HG03575 (cell line): ENCODE measurements around the gene PCDHA5.
"Not testable (repeated sequence)": the region's sequence is repeated elsewhere in the genome, so short reads cannot be mapped to it uniquely, and the experiment has no call there.

Experiments used
- ATAC-seq: cut with Tn5 transposase; IDR thresholded peaks from one replicate; pipeline ENCODE4 v1.9.1; 2021; ENCODE audit not compliant: unreplicated experiment, insufficient number of reproducible peaks, low FRiP score; ENCODE audit errors: extremely low read depth

Gene PCDHA5

DNA sequence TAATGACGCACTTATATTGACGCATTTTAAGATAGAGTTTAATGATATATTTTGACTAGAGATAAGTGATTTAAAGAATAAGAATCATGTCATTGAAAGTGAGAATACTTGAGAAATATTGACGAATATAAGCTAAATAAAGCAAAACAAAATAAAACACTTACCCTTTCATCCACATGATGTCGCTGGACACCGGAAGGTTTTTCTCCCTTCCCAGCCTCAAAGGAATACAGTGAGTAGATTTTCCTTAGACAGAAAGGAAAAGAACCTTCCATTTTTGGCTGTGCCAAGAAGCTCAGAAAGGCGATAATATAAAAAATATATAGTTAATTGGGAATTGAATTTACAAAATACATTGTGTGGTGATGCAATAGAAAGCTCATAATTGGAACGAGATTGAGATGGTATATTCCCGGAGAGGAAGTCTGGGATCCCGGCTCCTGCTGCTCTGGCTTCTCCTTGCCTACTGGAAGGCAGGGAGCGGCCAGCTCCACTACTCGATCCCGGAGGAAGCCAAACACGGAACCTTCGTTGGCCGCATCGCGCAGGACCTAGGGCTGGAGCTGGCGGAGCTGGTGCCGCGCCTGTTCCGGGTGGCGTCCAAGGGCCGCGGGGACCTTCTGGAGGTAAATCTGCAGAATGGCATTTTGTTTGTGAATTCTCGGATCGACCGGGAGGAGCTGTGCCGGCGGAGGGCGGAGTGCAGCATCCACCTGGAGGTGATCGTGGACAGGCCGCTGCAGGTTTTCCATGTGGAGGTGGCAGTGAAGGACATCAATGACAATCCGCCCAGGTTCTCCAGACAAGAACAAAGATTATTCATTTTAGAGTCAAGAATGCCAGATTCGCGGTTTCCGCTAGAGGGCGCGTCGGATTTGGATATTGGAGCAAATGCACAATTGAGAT, at the start of gene PCDHA5:
TSS of gene PCDHA5 (plus strand) at position 239 of the 906 bp plus-strand sequence.
- ATAC-seq = no peak

DNA sequence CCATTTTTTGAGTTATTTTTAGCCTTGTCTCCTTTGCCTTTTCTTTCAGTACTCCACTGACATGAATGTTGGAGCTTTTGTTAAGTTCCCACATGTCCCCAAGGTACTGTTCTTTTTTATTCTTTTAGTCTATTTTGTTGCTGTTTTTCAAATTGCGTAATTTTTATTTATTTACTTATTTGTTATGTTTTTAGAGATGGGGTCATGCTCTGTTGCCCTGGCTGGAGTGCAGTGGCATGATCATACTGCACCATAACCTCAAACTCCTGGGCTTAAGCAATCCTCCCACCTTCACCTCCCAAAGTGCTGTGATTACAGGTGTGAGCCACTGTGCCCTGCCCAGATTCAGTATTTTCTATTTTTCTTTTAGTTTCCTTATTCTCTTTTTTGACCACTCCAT, 40.9 kb upstream of the PCDHA5 start:
- ATAC-seq = no peak

DNA sequence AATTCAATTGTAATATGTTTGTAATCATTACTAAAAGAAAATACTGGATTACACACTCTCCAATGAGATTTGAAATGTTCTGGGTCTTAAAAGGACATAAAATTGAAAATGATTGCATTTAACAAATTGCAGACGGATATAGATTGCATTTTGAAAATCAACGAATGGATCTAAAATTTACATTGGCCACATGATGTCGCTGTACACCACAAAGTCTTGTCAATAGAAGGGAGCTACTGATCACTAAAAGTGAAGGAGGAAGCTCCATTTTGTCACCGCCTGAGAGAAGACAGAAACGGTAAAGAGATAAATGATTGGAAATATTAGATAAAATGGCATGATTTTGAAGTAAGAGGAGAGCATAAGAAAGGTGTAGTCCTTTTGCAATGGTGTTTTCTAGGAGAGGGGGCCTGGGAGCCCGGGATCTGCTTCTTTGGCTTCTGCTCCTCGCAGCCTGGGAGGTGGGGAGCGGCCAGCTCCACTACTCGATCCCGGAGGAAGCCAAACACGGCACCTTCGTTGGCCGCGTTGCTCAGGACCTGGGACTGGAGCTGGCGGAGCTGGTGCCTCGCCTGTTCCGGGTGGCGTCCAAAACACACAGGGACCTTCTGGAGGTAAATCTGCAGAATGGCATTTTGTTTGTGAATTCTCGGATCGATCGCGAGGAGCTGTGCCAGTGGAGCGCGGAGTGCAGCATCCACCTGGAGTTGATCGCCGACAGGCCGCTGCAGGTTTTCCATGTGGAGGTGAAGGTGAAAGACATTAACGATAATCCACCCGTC, 35.3 kb upstream of the PCDHA5 start, which contains the start of gene PCDHA1:
TSS of gene PCDHA1 (plus strand) at position 236 of the 782 bp plus-strand sequence.
- no peak for ATAC-seq

DNA sequence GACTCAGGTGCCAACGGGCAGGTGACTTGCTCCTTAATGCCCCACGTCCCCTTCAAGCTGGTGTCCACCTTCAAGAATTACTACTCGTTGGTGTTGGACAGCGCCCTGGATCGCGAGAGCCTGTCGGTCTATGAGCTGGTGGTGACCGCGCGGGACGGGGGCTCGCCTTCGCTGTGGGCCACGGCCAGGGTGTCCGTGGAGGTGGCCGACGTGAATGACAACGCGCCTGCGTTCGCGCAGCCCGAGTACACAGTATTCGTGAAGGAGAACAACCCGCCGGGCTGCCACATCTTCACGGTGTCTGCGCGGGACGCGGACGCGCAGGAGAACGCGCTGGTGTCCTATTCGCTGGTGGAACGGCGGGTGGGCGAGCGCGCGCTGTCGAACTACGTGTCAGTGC, 34.0 kb upstream of the PCDHA5 start:
- ATAC-seq = not testable (repeated sequence)

DNA sequence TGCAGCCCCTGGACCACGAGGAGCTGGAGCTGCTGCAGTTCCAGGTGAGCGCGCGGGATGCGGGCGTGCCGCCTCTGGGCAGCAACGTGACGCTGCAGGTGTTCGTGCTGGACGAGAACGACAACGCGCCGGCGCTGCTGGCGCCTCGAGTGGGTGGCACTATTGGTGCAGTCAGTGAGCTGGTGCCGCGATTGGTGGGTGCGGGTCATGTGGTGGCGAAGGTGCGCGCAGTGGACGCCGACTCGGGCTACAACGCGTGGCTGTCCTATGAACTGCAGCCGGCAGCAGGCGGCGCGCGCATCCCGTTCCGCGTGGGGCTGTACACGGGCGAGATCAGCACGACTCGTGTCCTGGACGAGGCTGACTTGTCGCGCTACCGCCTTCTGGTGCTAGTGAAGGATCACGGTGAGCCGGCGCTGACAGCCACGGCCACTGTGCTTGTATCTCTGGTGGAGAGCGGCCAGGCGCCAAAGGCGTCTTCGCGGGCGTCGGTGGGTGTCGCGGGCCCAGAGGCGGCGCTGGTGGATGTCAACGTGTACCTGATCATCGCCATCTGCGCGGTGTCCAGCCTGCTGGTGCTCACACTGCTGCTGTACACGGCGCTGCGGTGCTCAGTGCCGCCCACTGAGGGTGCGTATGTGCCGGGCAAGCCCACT, 33.4 kb upstream of the PCDHA5 start:
- not testable (repeated sequence) for ATAC-seq

DNA sequence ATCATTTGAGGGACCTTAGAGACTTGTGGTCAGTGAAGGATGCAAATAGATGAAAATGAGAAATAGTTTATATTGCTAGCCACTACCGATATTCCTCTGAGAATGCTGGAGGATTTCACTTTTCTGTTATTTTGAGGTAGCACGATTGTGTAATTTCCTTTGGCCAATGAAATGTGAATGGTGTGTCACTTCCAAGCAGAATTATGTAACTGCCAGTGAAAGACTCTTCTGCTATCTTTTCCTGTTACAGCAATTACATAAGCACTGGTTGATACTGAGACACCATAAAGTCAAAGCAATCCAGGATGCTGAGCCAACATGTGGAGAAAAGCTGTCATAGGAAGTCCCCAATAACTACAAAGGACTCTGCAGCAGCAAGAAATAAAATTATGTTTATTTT, 30.3 kb upstream of the PCDHA5 start:
- ATAC-seq = no peak

DNA sequence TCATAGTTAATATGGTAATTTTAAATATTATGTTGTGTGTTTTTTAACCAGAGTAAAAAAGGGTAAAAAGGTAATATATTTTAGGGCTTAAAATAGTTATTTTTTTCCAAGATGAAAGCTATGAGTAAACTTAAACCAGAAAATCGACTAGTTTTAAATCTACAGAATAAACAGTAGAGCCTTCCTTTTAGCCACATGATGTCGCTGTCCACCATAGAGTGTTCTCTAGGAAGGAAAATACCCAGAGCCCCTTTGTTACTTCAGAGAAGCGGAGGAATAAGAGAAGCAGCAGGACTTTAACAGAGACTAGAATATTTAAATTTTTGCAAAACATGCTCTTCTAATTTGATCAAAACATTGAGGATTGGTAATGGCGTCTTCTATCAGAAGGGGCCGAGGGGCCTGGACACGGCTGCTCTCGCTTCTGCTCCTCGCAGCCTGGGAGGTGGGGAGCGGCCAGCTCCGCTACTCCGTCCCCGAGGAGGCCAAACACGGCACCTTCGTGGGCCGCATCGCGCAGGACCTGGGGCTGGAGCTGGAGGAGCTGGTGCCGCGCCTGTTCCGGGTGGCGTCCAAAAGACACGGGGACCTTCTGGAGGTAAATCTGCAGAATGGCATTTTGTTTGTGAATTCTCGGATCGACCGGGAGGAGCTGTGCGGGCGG, 26.7 kb upstream of the PCDHA5 start, which contains the start of gene PCDHA2:
TSS of gene PCDHA2 (plus strand) at position 258 of the 664 bp plus-strand sequence.
- ATAC-seq = no peak

DNA sequence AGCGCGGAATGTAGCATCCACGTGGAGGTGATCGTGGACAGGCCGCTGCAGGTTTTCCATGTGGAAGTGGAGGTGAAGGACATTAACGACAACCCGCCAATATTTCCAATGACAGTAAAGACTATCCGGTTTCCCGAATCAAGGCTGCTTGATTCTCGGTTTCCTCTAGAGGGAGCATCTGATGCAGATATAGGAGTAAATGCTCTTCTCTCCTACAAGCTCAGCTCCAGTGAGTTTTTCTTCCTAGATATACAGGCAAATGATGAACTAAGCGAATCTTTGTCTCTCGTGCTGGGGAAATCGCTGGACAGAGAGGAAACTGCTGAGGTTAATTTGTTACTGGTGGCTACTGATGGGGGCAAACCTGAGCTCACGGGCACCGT, 26.2 kb upstream of the PCDHA5 start:
- no peak for ATAC-seq

DNA sequence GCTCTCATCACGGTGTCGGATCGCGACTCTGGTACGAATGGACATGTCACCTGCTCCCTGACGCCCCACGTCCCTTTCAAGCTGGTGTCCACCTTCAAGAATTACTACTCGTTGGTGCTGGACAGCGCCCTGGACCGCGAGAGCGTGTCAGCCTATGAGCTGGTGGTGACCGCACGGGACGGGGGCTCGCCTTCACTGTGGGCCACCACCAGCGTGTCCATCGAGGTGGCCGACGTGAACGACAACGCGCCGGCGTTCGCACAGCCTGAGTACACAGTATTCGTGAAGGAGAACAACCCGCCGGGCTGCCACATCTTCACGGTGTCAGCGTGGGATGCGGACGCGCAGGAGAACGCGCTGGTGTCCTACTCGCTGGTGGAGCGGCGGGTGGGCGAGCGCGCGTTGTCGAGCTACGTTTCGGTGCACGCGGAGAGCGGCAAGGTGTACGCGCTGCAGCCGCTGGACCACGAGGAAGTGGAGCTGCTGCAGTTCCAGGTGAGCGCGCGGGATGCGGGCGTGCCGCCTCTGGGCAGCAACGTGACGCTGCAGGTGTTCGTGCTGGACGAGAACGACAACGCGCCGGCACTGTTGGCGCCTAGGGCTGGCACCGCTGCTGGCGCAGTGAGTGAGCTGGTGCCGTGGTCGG, 25.2 kb upstream of the PCDHA5 start:
- not testable (repeated sequence) for ATAC-seq

DNA sequence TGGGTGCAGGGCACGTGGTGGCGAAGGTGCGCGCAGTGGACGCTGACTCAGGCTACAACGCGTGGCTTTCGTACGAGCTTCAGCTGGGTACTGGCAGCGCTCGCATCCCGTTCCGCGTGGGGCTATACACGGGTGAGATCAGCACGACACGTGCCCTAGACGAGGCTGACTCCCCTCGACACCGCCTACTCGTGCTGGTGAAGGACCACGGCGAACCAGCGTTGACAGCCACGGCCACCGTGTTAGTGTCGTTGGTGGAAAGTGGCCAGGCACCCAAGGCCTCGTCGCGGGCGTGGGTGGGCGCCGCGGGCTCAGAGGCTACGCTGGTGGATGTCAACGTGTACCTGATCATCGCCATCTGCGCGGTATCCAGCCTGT, 24.7 kb upstream of the PCDHA5 start:
- ATAC-seq = no peak

DNA sequence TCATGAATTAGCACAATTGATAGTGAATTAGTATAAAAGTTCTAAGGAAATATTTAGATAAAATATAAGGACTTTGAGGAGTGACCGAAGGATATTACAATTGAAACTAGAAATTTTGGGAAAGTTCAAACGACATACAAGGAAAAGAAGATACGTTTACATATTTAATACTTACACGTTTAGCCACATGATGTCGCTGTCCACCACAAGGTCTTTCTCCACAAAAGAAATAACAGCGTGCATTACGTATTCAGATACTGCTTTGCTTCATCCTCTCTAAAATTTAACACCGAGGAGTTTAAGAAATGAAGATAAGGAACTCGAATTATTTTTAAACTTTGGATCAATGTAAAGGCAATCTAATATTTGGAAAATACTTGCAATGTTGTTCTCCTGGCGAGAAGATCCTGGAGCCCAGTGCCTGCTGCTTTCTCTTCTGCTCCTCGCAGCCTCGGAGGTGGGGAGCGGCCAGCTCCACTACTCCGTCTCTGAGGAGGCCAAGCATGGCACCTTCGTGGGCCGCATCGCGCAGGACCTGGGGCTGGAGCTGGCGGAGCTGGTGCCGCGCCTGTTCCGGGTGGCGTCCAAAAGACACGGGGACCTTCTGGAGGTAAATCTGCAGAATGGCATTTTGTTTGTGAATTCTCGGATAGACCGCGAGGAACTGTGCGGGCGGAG, 20.5 kb upstream of the PCDHA5 start, which contains the start of gene PCDHA3:
TSS of gene PCDHA3 (plus strand) at position 242 of the 678 bp plus-strand sequence.
- ATAC-seq = no peak

DNA sequence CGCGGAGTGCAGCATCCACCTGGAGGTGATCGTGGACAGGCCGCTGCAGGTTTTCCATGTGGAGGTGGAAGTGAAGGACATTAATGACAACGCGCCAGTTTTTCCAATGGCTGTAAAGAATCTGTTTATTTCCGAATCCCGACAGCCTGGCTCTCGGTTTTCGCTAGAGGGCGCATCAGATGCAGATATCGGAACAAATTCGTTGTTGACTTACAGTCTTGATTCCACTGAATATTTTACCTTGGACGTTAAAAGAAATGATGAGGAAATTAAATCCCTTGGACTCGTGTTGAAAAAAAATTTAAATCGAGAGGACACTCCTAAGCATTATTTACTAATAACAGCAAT, 19.9 kb upstream of the PCDHA5 start:
- ATAC-seq = no peak

DNA sequence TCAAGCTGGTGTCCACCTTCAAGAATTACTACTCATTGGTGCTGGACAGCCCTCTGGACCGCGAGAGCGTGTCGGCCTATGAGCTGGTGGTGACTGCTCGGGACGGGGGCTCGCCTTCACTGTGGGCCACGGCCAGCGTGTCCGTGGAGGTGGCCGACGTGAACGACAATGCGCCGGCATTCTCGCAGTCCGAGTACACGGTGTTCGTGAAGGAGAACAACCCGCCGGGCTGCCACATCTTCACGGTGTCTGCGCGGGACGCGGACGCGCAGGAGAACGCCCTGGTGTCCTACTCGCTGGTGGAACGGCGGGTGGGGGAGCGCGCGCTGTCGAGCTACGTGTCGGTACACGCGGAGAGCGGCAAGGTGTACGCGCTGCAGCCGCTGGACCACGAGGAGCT, 19.0 kb upstream of the PCDHA5 start:
- ATAC-seq = not testable (repeated sequence)

DNA sequence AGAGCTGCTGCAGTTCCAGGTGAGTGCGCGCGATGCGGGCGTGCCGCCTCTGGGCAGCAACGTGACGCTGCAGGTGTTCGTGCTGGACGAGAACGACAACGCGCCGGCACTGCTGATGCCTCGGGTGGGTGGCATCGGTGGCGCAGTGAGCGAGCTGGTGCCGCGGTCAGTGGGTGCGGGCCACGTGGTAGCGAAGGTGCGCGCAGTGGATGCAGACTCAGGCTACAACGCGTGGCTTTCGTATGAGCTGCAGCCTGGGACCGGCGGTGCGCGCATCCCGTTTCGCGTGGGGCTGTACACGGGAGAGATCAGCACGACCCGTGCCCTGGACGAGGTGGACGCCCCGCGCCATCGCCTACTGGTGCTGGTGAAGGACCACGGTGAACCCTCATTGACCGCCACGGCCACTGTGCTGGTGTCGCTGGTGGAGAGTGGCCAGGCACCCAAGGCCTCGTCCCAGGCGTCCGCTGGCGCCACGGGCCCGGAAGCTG, 18.6 kb upstream of the PCDHA5 start:
- no peak for ATAC-seq

DNA sequence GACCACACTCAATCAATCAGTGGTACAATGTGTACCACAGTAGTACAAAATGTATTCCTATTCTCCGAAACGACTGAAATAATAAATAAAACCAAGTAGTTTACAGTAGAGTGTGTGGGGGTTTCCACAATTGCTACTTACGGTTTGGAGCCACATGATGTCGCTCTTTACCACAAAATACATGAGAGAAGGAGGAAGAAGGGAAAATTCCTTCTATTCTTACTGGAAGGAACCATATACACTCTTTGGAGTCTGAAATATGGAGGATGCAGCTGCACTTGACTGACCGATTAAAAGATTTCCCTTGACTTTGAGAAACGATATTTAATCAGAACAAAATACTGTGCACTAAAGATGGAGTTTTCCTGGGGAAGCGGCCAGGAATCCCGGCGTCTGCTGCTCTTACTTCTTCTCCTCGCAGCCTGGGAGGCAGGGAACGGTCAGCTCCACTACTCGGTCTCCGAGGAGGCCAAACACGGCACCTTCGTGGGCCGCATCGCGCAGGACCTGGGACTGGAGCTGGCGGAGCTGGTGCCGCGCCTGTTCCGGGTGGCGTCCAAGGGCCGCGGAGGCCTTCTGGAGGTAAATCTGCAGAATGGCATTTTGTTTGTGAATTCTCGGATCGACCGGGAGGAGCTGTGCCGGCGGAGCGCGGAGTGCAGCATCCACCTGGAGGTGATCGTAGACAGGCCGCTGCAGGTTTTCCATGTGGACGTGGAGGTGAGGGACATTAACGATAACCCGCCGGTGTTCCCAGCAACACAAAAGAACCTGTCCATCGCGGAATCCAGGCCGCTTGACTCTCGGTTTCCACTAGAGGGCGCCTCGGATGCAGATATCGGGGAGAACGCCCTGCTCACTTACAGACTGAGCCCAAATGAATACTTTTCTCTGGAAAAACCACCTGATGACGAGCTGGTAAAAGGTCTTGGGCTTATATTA, 14.3 kb upstream of the PCDHA5 start, which contains the start of gene PCDHA4:
TSS of gene PCDHA4 (plus strand) at position 235 of the 942 bp plus-strand sequence.
- no peak for ATAC-seq

DNA sequence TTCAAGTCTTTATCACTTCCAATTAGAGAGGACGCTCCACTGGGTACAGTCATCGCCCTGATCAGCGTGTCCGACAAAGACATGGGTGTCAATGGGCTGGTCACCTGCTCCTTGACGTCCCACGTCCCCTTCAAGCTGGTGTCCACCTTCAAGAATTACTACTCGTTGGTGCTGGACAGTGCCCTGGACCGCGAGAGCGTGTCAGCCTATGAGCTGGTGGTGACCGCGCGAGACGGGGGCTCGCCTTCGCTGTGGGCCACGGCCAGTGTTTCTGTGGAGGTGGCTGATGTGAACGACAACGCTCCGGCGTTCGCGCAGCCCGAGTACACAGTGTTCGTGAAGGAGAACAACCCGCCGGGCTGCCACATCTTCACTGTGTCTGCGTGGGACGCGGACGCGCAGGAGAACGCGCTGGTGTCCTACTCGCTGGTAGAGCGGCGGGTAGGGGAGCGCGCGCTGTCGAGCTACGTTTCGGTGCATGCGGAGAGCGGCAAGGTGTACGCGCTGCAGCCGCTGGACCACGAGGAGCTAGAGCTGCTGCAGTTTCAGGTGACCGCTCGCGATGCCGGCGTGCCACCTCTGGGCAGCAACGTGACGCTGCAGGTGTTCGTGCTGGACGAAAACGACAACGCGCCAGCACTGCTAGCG, 13.0 kb upstream of the PCDHA5 start:
- ATAC-seq = not testable (repeated sequence)
